D721Med (cell line): Measurements from ENCODE around the gene ST8SIA5.

Source experiments
- DNase-seq: peaks from one replicate; pipeline ENCODE4 v3.0.0; 2011; ENCODE audit warnings: low spot score; ENCODE audit not compliant: insufficient read length
- FAIRE-seq: peaks from 2 replicates; lab custom pipeline; 2011; peaks lifted over from hg19 to GRCh38; lab: Jason Lieb, UNC
- CTCF ChIP-seq: IDR thresholded peaks from 2 replicates; pipeline ENCODE4 v1.5.1; 2012; ENCODE audit warnings: mild to moderate bottlenecking, control low read depth; ENCODE audit not compliant: insufficient read depth; ENCODE audit errors: missing control alignments

ST8SIA5 gene

DNA sequence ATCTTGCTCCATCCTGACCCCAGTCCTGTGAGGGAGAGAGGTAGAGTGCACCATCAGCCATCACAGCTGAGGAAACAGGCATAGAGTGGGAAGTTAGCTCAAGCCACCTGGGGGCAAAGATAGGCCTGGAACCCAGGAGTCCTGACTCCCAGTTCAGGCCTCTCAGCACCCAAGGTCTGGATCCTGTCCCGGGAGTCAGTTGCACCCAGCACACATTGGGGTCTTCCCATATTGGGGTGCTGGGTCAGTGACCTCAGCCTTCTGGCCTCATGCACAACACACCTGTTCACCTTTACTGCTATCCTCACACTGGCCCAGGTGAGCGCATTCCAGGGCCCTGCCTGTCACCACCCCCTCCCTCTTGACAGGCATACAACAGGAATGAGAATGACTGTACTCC lies 24.7 kb downstream of the ST8SIA5 start:
- no peak for DNase-seq
- no peak for TF ChIP-seq CTCF
- no peak for FAIRE-seq

DNA sequence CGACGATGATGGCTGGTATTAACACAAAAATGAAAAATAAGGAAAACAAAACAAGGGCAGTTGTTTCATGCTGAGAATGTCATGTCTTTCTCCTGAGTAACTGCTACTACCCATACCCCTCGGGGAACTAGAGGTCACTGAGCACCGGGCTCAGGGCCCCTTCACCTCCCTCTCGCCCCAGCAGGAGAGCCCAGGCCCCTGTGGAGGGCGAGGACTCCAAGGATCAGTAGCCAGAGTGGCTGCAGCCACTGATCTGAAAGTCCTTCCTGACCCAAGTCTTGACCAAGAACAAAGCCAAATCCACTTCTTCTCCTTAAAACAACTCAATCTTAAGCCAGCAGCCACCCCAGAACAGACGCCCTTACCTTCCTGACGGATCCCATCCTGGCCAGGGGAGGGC lies 25.5 kb downstream of the ST8SIA5 start:
- DNase-seq (no peak), FAIRE-seq (no peak)
- TF ChIP-seq CTCF: no peak

DNA sequence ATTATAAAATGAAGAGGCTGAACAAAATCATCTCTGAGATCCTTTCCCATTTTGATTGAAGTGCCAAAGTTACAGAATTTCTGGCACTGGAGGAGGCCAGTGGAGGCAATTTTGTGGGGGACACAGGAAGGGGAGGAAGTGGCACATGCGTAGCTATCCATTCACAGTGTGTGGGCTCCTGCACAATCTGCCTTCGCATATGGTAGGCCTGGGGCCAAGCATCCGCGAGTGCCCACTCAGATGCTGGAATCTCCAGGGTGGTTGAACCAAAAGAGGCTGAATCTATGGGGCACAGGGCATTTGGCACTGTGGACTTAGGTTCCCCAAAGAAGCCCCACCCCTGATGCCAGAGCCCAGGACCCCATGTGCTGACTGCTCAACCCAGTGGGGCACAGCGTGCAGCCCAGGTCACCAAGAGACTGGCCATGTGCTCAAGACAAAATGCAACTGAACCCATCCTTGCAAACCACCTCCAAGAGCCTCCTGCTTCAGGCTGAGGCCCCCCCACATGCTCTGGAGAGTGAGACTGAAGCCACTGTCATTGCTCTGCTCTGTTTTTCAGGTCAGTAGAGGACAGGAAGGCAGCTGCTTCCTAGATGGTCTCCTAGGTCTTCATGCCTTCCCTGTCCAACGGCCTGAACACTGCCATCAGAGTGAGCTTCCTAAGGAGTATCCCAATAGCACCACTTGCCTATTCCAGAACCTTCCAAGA lies 28.5 kb downstream of the ST8SIA5 start:
- FAIRE-seq (no peak), DNase-seq (no peak)
- no peak for TF ChIP-seq CTCF

GRCh38 chr18:46727177-46727576 lies 29.7 kb downstream of the ST8SIA5 start:
- no peak for TF ChIP-seq CTCF
- FAIRE-seq: no peak
- DNase-seq: no peak

GRCh38 chr18:46725310-46725709 lies 31.5 kb downstream of the ST8SIA5 start:
- DNase-seq: no peak
- no peak for TF ChIP-seq CTCF
- no peak for FAIRE-seq

GRCh38 chr18:46723856-46724415 lies 32.9 kb downstream of the ST8SIA5 start:
- no peak for FAIRE-seq

More at GRCh38 chr18:46723856-46724415, 32.9 kb downstream of the ST8SIA5 start:
- no peak for TF ChIP-seq CTCF
- DNase-seq: no peak
